ENCODE data around the gene ADD1. TPM values are rescaled to one million over a fixed set of nuclear protein-coding genes. Genes with fewer than 3 reads are reported as not detected.
A peak's percentile ranks its signal among the peaks of the same experiment; 100 is the strongest.

The ADD1 gene
- total and polyA plus RNA-seq, 2 of the 13 experiments (the other 11 are each of a cell fraction or from before 2014, with no cell fraction given) = 73.9 to 122 TPM

GRCh38 chr4:2850966-2851798, 7.5 kb downstream of the ADD1 start:
- no peak overlapping the region for H3K4me2 ChIP-seq (ENCODE audit: low read depth, low read length)
- ChIA-PET CTCF (ENCODE audit: low intra/inter-chr PET ratio, low total read pairs) (no interaction called here), POLR2A (interaction anchor here (0.6 kb wide), 1 partner anchor 12 kb away, joined by 3 read pairs; no protein-coding TSS in a partner anchor)
- in situ Hi-C loops (cut with HindIII; ENCODE audit: extremely low pct_ligation_motif_present, low pct_unique_long_range_greater_than_20kb) (no loop called here), intact Hi-C loops (cut with micrococcal nuclease; ENCODE audit: unreplicated experiment) (no loop called here)
- BruUV-seq (replicated peaks) = no TSS peak
- WGBS (ENCODE audit: low lambda C conversion rate) = 92% methylated on average over 2 of the region's 2 CpGs
- no peak for FAIRE-seq
- H3K4me3 ChIP-seq (replicated peaks in 1 of 3; ENCODE audit: insufficient read depth in 1 of 3, low read depth in 2 of 3, low read length in 3 of 3) = no peak overlapping the region
- no peaks in the 10 kb centered on the region for H3K9me3 ChIP-seq (ENCODE audit: low read length)
- no peak overlapping the region for H2AFZ ChIP-seq (ENCODE audit: low read length)
- H3K4me1 ChIP-seq (ENCODE audit: insufficient read depth, low read length) = peaks cover 91% of the 10 kb centered on the region
- no peak for ATAC-seq
- peaks cover 0 to 16% of the 10 kb centered on the region in 2 experiments; a peak in 2 of 5 replicates for H3K36me3 ChIP-seq (replicated peaks in 1 of 2; ENCODE audit: control insufficient read depth in 1 of 2, insufficient read depth in 2 of 2, low read length in 2 of 2)
- peaks cover 39% of the 10 kb centered on the region for H4K20me1 ChIP-seq (ENCODE audit: insufficient read depth, low read length)
- no peak overlapping the region for H3K9ac ChIP-seq (ENCODE audit: insufficient read depth, low read depth, low read length)
- peaks cover 92% of the 10 kb centered on the region for H3K79me2 ChIP-seq (ENCODE audit: insufficient read depth, low read length)
- H3K27me3 ChIP-seq (ENCODE audit: control insufficient read depth in 1 of 2, insufficient read depth in 2 of 2, low read length in 2 of 2) = no peaks in the 10 kb centered on the region
- peak overlapping the region; percentile 19 for H3K27ac ChIP-seq (ENCODE audit: extremely low read length, insufficient read depth, low read length)
- DNase-seq (ENCODE audit: low spot score) = no peak
- TF ChIP-seq EZH2 (conservative IDR thresholded peaks at IDR 0.05; ENCODE audit: low read depth, low read length) (no peak), ZNF530 (CRISPR knock-in tag; IDR thresholded peaks at IDR 0.05; ENCODE audit: low read depth) (no peak), POLR2G (IDR thresholded peaks at IDR 0.05; ENCODE audit: low read depth, low read length) (no peak), ZEB1 (IDR thresholded peaks at IDR 0.05; ENCODE audit: insufficient replicate concordance, low read depth) (no peak), EHMT2 (IDR thresholded peaks at IDR 0.05; ENCODE audit: borderline replicate concordance, low read depth, low read length) (no peak), ZNF292 (CRISPR knock-in tag; IDR thresholded peaks at IDR 0.05; ENCODE audit: borderline replicate concordance, low read depth) (no peak), ATAD3A (CRISPR knock-in tag; IDR thresholded peaks at IDR 0.05) (no peak), IKZF4 (CRISPR knock-in tag; IDR thresholded peaks at IDR 0.05; ENCODE audit: borderline replicate concordance, low read depth, not compliant biosample characterization) (no peak), JUND (CRISPR knock-in tag; IDR thresholded peaks at IDR 0.05) (no peak), ZNF432 (CRISPR knock-in tag; IDR thresholded peaks at IDR 0.05; ENCODE audit: borderline replicate concordance) (no peak), USF2 (IDR thresholded peaks at IDR 0.05; ENCODE audit: low read depth, low read length) (no peak), USF2 (CRISPR knock-in tag; IDR thresholded peaks at IDR 0.05; ENCODE audit: borderline replicate concordance) (no peak), ZNF142 (CRISPR knock-in tag; IDR thresholded peaks at IDR 0.05) (no peak)
- TF ChIP-seq, protein P1, sequence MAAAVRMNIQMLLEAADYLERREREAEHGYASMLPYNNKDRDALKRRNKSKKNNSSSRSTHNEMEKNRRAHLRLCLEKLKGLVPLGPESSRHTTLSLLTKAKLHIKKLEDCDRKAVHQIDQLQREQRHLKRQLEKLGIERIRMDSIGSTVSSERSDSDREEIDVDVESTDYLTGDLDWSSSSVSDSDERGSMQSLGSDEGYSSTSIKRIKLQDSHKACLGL (CRISPR knock-in tag; IDR thresholded peaks at IDR 0.05) = no peak
- TF ChIP-seq, protein P2, sequence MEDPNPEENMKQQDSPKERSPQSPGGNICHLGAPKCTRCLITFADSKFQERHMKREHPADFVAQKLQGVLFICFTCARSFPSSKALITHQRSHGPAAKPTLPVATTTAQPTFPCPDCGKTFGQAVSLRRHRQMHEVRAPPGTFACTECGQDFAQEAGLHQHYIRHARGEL (CRISPR knock-in tag; IDR thresholded peaks at IDR 0.05) = no peak
